Epithelial cell of prostate (primary cell): ENCODE data around the gene KCNK13.

Experiments used
- DNase-seq: peaks from one replicate; pipeline ENCODE4 v3.0.0-alpha.2; 2011; ENCODE audit warnings: low read depth, low spot score
- H3K27ac ChIP-seq: fragments of 450-650 bp; 2 replicates; pipeline ENCODE4 v1.5.1; 2017; ENCODE audit warnings: mild to moderate bottlenecking

KCNK13 gene

DNA sequence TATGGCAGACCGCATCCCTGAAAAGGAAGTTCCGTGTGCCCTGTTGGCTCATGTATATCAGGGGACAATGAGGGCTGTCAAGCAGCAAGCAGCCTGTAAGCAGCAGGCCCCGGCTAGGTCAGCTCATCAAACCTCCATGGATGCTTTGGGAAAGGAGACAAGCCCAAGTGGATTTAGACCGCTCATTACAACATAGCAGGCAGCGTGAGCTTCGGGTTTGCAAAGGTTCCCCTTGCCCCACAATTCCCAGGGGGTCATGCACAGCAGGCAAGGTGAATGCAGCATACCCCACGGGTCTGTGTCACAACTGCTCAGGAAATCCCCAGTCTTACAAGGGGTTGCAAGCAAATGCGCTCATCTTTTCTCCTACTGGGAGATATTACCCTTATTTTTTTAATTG, 54.6 kb downstream of the KCNK13 start:
- no peak overlapping the region for H3K27ac ChIP-seq

GRCh38 chr14:90118027-90118426, 56.2 kb downstream of the KCNK13 start:
- H3K27ac ChIP-seq: no peak overlapping the region

More for the DNA sequence above, 54.6 kb downstream of the KCNK13 start:
- no peak for DNase-seq

DNA sequence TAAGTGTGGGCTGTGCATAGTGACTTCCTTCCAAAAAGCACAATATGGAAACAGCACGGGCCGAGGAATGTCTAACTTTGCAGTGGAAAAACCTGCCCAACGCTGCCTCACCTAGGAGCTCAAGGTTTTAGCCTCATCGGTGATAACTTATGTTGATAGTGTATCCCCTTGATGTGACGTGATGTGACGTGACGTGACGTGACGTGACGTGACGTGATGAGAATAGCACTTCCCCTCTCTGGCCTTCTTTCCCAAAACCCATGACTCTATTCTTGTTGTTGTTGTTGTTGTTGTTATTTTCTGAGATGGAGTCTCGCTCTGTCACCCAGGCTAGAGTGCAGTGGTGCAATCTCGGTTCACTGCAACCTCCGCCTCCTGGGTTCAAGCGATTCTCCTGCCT, 64.5 kb downstream of the KCNK13 start:
- H3K27ac ChIP-seq: no peak overlapping the region
- no peak for DNase-seq

More at GRCh38 chr14:90118027-90118426, 56.2 kb downstream of the KCNK13 start:
- DNase-seq: no peak

GRCh38 chr14:90132821-90133570, 71.2 kb downstream of the KCNK13 start:
- no peak for DNase-seq
- no peak overlapping the region for H3K27ac ChIP-seq

DNA sequence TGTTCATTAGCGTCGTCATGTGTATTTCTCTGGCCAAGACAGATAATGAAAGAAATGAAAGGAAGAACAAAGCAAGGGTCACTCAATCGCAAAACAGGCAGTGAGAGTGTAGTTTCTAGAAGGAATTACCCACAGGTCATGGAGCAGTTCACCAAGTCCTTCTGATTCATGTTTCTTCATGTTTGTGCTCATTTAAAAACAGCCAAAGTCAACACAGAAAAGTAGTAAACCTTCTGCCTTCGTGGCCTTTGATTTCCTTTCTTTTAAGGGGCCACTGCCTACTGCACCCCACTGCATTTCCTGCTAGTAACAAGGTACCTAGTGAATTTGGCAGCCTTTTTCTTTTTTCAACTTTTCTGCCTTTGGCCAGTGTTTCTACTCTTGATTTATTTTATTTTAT, 75.1 kb downstream of the KCNK13 start:
- H3K27ac ChIP-seq: no peak overlapping the region
- DNase-seq: no peak

- DNase-seq: no peak
- no peak overlapping the region for H3K27ac ChIP-seq
These were observed 76.0 kb downstream of the KCNK13 start for GRCh38 chr14:90137807-90138206.

DNA sequence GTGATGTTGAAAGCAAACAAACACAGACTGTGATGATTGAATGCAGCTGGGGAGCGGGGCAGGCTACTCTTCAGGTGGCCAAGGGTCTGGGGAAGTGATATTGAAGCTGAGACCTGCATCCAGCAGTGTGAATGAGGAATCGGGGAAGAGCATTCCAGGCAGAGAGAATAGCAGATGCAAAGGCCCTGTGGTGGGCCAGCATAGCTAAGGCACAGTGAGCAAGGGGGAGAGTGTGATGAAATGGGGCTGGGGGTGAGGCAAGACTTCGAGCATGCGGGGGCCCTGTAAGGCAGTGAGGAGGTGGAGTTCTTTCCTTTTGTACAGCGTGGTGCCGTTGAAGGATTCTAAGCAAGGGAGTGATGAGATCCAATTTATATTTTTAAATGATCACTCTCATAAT, 77.4 kb downstream of the KCNK13 start:
- no peak for DNase-seq
- no peak overlapping the region for H3K27ac ChIP-seq

DNA sequence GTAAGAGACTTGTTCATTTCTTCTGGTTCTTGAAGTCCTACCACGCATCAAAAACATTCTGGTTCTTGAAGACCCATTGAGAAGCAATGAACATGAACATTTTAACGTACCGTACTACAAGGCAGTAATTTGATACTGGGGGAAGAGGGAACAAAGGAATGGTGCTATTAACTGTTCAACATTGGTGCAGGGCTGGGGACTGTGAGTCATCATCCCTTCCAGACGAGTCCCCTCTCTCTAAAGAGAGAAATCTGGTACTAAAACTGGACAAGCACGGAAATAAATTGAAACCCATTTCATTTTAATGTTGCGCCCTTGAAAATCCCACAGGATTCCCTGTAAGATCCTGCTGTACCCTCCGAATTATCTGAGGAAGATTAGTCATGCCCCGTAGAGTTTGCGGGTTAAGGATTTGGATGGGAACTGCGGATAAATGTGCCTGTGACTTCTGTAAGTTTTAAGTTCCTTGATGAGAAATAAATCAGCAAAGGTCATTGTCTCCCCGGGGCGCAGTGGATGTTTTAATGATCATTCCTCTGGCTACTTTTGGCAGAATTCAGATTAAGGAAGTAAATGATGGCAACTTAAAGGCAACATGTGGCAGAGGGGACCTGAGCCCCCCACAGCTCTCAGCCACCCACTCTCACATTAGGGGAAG, 78.6 kb downstream of the KCNK13 start:
- DNase-seq: no peak
- H3K27ac ChIP-seq: no peak overlapping the region

- no peak for DNase-seq
These were observed 79.1 kb downstream of the KCNK13 start for GRCh38 chr14:90140956-90141316.

DNA sequence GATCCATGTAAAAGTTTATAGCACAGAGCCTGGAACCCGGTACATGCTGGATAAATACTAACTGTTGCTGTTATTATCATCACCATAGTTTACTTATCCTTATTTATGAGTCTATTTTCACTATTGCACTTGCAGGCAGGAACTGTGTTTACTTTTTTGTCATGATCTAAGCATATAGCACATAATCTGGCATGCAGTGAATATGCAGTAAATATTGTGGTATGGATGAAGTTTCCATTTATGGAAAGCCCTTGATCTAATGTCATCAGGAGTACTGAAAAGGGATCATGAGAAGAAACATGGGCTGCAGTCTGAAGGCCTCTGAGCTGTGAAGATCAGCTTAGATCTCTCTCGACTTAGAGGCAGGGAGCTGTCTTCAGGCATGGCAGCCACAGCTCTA, 91.6 kb downstream of the KCNK13 start:
- no peak for DNase-seq
- no peak overlapping the region for H3K27ac ChIP-seq

More at GRCh38 chr14:90140956-90141316, 79.1 kb downstream of the KCNK13 start:
- H3K27ac ChIP-seq: no peak overlapping the region

DNA sequence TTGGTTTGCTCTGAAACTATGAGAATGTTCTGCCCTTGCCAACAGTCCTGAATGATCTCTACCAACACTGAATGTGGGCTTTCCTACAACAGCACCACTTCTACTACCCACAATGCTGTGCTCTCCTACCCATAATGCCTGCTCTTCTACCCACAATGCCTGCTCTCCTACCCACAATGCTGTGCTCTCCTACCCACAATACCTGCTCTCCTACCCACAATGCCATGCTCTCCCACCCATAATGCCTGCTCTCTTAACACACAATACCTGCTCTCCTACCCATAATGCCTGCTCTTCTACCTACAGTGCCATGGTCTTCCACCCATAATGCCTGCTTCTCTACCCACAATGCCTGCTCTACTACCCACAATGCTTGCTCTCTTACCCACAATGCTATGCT, 92.3 kb downstream of the KCNK13 start:
- DNase-seq: no peak
- H3K27ac ChIP-seq: no peak overlapping the region

- DNase-seq: no peak
- H3K27ac ChIP-seq: no peak overlapping the region
These were observed 97.4 kb downstream of the KCNK13 start for GRCh38 chr14:90159146-90159545.

DNA sequence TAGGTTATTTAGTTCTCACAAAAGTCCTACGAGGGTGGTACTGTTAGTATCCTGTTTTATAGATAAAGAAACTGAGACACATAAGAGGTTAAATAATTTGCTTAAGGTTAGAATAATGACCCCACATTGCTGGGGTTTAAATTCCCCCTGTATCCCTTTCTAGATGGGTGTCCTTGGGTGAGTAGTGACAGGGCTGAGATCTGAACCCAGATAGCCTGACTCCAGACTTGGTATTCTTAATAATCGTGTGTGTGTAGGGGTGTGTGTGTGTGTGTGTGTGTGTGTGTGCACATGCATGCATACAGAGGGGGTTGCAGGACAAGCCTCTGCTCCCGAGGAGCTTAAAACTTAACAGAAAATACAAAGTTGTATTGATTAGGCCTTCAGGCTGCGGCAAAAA, 97.9 kb downstream of the KCNK13 start:
- no peak for DNase-seq
- H3K27ac ChIP-seq: no peak overlapping the region

DNA sequence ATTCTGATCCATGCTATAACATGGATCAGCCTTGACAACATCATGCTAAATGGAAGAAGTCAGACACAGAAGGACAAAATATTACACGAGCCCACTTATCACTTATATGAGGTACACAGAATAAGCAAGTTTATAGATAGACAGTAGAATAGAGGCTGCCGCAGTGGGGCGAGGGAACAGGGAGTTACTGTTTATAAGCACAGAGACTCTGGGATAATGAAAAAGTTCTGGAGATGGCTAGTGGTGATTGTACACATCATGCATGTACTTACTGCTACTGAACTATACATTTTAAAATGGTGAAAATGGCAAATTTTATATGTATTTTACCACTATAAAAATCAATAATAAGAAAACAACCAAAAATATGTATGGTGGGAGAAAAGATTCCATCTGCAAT, 99.3 kb downstream of the KCNK13 start:
- DNase-seq: no peak
- no peak overlapping the region for H3K27ac ChIP-seq

DNA sequence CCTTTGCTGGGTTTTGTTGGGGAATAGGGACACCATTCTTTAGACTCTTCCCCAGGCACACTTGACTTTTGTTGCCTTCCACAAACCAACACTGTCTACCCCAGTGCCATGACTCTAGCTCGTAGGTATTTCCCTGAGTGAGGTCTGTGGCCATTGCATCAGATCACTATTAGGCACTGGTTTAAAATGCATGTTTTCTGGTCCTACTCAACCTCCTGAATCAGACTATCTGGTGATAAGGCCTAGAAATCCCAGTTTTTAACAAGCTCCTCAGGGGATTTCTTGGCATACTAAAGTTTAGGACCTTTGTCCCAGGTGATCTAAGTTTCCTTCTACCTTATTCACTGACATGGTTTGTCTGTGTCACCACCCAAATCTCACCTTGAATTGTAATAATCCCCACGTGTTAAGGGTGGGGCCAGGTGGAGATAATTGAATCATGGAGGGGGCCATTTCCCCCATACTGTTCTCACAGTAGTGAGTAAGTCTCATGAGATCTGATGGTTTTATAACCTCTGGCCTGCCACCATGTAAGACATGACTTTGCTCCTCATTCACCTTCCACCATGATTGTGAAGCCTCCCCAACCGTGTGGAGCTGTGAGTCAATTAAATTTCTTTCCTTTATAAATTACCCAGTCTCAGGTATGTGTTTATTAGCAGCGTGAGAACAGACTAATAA, 106.8 kb downstream of the KCNK13 start:
- peak overlapping the region; percentile 54 for H3K27ac ChIP-seq

DNA sequence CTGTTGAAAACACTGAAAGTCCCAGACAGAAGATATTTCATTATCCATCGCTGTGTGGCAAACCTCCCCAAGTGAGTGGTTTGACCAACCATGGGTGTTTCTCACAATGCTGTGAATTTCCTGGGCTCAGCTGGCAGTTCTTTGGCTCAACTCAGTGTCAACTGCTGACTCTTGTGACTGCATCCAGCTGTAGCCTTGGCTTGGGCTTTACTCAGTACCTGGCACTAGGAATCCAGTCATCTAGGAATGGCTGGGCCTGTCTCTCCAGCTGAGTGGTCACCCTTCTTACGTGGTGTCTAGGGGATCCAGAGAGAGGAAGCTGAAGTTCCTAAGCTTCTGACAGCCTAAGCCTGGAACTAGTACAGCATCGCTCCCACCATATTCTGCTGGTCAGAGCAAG, 113.8 kb downstream of the KCNK13 start:
- H3K27ac ChIP-seq: no peak overlapping the region
- no peak for DNase-seq

More for the DNA sequence above, 106.8 kb downstream of the KCNK13 start:
- peak; percentile 1 for DNase-seq

DNA sequence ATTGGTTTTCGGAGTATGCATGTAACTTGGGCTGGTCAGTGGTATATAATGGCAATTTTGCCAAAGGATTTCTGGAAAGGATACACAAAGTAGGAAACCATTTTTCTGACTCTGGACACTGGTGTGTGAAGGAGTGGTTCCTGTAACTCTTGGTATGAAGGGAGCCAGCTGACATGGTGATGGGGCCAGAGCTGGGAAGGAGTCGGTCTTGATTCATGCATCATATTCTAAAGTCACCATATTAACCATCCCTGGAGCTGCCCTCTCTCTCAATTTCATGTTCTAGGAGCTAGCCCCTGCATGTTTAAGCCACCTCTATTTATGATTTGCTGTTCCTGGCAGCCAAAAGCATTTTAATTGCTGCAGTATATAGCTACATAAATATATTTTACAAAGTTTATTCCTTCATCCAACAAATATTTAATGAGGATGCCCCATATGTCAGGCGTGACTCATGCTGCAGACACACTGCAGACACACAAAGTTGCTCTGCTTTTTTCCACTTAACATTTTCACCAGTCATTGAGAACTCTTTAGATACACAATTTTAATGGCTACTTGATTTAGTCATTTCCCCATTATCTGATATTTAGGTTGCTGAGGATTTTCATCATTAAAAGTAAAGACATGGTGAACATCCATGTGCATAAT, 115.9 kb downstream of the KCNK13 start:
- no peak overlapping the region for H3K27ac ChIP-seq
- no peak for DNase-seq

- no peak overlapping the region for H3K27ac ChIP-seq
- DNase-seq: no peak
These were observed 117.6 kb downstream of the KCNK13 start for GRCh38 chr14:90179357-90179756.

GRCh38 chr14:90179809-90180779, 118.3 kb downstream of the KCNK13 start:
- no peak overlapping the region for H3K27ac ChIP-seq
- no peak for DNase-seq

DNA sequence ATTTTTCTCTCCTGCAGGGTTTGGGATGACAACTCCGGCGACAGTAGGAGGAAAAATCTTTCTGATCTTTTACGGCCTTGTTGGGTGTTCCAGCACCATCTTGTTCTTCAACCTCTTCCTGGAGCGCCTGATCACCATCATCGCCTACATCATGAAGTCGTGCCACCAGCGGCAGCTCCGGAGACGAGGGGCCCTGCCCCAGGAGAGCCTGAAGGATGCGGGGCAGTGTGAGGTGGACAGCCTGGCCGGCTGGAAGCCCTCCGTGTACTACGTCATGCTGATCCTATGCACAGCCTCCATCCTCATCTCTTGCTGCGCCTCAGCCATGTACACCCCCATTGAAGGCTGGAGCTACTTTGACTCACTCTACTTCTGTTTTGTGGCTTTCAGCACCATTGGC, 122.3 kb downstream of the KCNK13 start:
- no peak for DNase-seq
- H3K27ac ChIP-seq: no peak overlapping the region
